GM23338 (cell line): ENCODE data around the gene SLC26A6.

Experiments
- CREB1 ChIP-seq: fragments of 250-450 bp; sonication (Bioruptor Pico); IDR thresholded peaks from 2 replicates; pipeline ENCODE4 v1.5.0; 2020; ENCODE audit warnings: low read depth, mild to moderate bottlenecking, moderate library complexity
- CTCF ChIP-seq, 2 experiments: fragments of 200-600 bp in 1 of 2; sonication (generic) in 1 of 2; conservative IDR thresholded peaks; 2 replicates each; pipeline versions ENCODE4 v1.5.1 to v1.6.1; 2016 to 2017; ENCODE audit warnings: antibody characterized with exemption in 2 of 2, low read depth in 2 of 2, mild to moderate bottlenecking in 2 of 2, moderate library complexity in 1 of 2
- ETS1 ChIP-seq: IDR thresholded peaks from 2 replicates; pipeline ENCODE4 v1.6.1; 2016; ENCODE audit warnings: antibody characterized with exemption
- EZH2 ChIP-seq: fragments of 200-600 bp; sonication (generic); IDR thresholded peaks from one replicate; pipeline ENCODE4 v1.8.0; 2017; ENCODE audit warnings: antibody characterized with exemption, mild to moderate bottlenecking, low read depth; ENCODE audit not compliant: unreplicated experiment
- EZH2phosphoT487 ChIP-seq: fragments of 200-600 bp; sonication (generic); IDR thresholded peaks from one replicate; pipeline ENCODE4 v1.8.1; 2018; ENCODE audit warnings: antibody characterized with exemption; ENCODE audit not compliant: unreplicated experiment
- JUNB ChIP-seq: IDR thresholded peaks from one replicate; pipeline ENCODE4 v1.6.1; 2016; ENCODE audit warnings: antibody characterized with exemption; ENCODE audit not compliant: unreplicated experiment
- POLR2AphosphoS5 ChIP-seq: IDR thresholded peaks from 2 replicates; pipeline ENCODE4 v1.6.1; 2016; ENCODE audit warnings: antibody characterized with exemption, low read depth
- REST ChIP-seq: IDR thresholded peaks from one replicate; pipeline ENCODE4 v1.6.1; 2018; ENCODE audit warnings: antibody characterized with exemption; ENCODE audit not compliant: unreplicated experiment
- STAT1 ChIP-seq: IDR thresholded peaks from one replicate; pipeline ENCODE4 v1.6.1; 2016; ENCODE audit warnings: antibody characterized with exemption; ENCODE audit not compliant: unreplicated experiment
- ZNF331 ChIP-seq: fragments of 250-450 bp; sonication (Bioruptor Pico); IDR thresholded peaks from 2 replicates; pipeline ENCODE4 v1.5.0; 2020; ENCODE audit warnings: low read depth, mild to moderate bottlenecking, moderate library complexity

DNA sequence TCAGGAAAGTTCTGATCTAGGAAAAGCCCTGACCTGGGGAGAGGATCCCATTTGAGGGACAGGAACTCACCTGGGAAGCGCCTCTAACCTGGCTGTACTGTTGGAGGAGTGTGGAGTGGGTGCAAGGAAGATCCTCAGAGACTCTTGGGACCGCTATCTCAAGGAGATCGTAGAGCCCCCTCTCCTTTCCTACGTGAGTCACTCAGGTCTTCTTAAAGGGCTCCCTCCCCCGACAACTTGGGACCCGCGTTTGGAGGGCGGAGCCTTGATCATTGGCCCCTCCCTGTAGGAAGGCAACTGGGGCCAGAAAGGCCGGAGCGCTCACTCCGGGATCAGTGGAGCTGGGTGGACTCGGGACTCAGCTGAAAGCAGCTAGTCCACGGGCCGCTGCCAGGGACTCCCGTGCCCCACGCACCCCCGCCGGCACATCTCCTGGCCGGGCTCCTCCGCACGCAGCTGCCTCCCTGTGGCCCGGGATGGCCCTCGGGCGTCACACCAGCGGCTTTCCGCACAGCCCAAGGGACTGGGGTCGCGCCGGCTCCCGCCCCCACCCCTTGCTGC is 520 bp downstream of the SLC26A6 start:
- TF ChIP-seq CTCF (conservative IDR thresholded peaks at IDR 0.05; ENCODE audit: low read depth in 2 of 2) (no peak), REST (no peak), EZH2phosphoT487 (no peak), POLR2AphosphoS5 (no peak; the same call in 1 of the 2 replicates), CREB1 (no peak), EZH2 (no peak), ZNF331 (CRISPR knock-in tag) (no peak), STAT1 (no peak), JUNB (no peak), ETS1 (no peak)
